HG03280 (cell line): ENCODE results near the gene GPC6.

ENCODE experiments used
- ATAC-seq: cut with Tn5 transposase; IDR thresholded peaks from one replicate; pipeline ENCODE4 v1.9.1; 2021; ENCODE audit warnings: mild to moderate bottlenecking, moderate library complexity; ENCODE audit not compliant: unreplicated experiment

The GPC6 gene

GRCh38 chr13:93554514-93554913 is 327.9 kb downstream of the GPC6 start:
- ATAC-seq: no peak

DNA sequence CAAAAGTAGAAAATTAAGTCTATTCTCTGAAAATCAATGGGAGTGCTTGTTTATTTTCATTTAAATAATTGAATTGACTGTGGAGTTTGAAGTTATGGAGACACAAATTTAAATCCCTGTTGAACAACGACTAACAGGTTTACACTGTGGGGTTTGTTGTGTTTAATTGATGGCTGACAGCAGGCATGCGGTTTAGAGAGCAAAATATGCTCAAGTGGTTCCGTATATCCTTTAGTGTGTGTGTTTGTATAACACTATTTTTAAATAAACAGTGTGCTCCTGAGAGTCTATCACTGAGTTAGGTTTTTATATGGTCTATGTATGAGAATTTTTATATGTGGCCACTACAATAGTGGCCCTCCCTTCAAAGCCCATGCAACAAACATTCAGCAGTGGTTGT is 332.0 kb downstream of the GPC6 start:
- ATAC-seq: no peak

GRCh38 chr13:93559718-93560117 is 333.1 kb downstream of the GPC6 start:
- no peak for ATAC-seq

GRCh38 chr13:93561576-93562225 is 335.1 kb downstream of the GPC6 start:
- ATAC-seq: no peak

DNA sequence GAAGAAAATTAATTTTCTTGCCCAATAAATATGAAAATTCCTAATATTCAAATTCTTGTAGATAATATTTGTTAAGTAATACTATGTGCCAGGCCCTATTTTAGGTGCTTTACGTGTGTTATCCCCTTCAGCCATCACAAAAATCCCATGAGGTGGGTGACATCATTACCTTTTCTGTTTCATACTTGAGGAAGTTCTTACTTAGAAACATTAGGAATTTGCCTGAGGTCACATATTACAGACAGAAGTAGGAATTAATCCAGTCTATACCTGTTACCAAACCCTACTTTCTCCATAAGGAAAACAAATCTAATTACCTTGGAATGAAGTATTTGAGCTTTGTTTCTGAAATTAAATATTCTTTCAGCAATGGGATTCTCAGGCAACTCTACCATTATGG is 336.1 kb downstream of the GPC6 start:
- no peak for ATAC-seq

DNA sequence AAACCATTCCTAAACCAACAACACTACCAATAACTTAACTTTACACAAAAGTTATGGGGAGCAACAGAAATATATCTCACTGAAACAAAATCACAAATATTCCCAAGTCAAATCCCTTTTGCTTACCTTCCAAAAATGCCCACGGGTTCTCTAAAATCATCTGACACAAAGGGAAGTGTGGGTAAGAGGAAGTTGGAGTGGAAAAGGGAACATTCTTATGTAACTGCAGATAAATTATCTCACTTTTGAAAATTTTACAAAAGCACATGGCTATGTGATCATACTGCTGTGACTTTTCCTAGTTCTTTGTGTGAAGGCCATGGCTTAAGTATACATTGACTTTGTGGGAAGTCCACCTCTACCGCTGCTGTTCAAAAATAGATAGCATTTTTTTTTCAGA is 350.5 kb downstream of the GPC6 start:
- no peak for ATAC-seq

DNA sequence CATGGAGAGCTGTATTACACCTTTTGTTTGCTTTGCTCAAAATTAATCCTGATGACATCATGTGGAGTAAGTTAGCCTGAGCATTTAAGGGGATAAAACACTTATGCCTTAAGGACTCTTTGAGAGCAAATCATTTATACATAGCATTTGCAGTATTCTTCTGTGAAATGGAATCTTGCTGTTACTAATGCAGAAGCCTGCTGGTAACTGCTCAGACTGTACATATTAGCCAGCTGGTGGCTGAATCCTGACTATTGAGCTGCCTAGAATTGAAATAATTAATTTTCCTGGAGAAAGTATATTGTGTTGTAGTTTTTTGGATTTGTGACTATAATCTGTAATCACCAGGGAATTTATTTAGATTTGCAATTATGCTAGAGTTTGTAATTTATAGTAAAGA is 363.2 kb downstream of the GPC6 start:
- no peak for ATAC-seq

GRCh38 chr13:93603043-93603442 is 376.4 kb downstream of the GPC6 start:
- no peak for ATAC-seq

GRCh38 chr13:93614776-93615175 is 388.2 kb downstream of the GPC6 start:
- no peak for ATAC-seq

DNA sequence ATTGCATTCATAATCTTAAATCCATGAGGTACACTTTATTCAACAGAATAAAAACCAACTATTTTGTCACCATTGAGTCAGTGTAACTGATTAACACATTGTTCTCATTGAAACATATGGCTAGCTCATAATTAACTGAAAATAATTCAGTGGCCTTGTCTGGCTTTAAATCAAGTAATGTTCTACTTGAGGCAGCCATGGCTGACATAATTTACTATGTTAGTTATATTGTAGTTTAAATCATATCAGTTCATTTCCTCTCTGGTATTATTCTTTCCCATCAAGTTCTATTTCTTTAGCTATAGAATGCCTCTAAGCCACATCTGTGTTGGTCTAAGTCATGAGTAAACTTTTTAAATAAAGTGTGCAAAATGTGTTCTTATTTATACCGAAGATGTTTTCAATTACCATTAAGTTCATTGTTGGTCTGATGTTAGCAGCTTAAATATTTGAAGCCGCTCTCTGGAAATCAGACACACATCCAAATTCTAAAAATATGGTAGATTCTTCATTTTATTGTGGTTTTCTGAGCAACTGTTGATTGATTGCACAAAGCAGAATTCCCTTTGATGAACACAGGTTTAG is 393.7 kb downstream of the GPC6 start:
- ATAC-seq: no peak

GRCh38 chr13:93621051-93621450 is 394.4 kb downstream of the GPC6 start:
- no peak for ATAC-seq

DNA sequence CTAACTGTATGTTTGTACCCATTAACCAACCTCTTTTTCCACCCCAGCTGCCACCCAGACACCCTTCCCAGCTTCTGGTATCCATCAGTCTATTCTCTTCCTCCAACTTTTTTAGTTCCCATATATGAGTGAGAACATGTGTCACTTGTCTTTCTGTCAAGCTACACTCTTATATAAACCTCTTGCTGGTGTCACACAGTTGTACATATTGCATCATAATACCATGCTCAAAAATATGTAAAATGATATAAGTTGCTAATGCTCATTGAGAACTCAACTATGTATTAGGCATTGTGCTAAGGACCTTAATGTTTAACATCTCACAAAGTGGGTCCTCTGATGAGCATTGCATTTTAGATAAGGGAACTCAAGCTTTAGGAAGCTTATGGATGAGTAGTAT is 395.4 kb downstream of the GPC6 start:
- no peak for ATAC-seq

GRCh38 chr13:93624311-93624777 is 397.7 kb downstream of the GPC6 start:
- no peak for ATAC-seq

GRCh38 chr13:93625536-93625935 is 398.9 kb downstream of the GPC6 start:
- ATAC-seq: no peak

GRCh38 chr13:93628136-93628797 is 401.7 kb downstream of the GPC6 start:
- ATAC-seq: no peak

DNA sequence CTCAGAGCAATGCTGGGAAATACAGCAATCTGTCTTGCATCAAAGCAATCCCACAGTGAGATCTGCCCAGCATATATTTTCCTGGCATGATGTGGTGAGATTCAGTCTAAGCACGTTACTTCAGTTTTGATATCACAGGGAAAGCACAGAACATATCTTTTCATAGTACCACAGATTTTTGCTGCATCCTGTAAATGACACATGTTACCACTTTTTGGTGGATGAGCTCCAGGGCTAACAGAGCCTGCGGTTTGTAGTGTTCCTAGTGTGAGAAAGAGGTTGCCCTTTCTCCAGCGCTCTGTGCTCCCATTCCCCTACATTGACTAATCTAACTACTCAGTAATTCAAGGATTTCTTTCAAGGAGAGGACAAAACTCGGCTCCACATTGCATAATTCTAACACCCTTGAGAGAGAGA is 409.0 kb downstream of the GPC6 start:
- no peak for ATAC-seq

- no peak for ATAC-seq
Measured at GRCh38 chr13:93637852-93638251, 411.2 kb downstream of the GPC6 start.

GRCh38 chr13:93640452-93640851 is 413.8 kb downstream of the GPC6 start:
- ATAC-seq: no peak

DNA sequence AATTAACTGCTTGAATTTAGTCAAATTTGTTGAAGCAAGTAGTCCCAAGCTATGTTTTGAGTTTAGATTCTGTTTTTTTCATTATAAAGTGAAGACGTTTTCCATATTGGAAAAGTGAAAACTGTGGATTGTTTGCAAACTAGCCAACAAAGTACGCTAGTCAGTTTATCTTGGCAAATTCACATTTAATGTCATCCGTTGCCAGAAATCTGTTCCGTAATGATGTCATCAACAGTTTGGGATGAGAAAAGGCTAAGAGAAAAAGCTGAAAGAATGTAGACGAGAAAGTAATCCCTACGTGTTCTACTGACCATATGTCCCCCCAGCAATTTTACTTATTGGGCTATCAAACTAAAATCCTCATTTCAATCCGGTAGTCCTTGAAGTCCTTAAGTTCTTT is 419.6 kb downstream of the GPC6 start:
- ATAC-seq: no peak

DNA sequence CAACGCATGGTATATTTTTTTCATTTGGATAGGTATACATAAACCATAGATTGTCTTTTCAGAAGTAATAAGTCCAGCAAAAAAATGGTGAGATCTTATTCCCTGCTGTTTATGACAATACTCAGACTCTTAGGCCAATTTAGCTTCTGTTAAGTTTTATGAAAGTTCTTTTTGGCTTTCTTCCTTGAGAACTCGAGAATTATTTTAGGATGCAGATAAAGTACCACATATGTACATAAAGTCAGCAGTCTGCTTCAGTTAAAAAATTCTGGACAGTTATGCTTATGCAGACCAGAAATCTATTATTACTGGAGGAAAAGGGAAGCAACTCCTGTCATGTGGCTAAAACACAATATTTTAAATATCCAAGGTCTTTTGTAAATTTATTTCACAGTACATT is 422.9 kb downstream of the GPC6 start:
- no peak for ATAC-seq

GRCh38 chr13:93653776-93654175 is 427.2 kb downstream of the GPC6 start:
- no peak for ATAC-seq

- ATAC-seq: no peak
Measured at GRCh38 chr13:93655154-93655553, 428.5 kb downstream of the GPC6 start.
